ENCODE results near the gene STX10. TPM values are rescaled to one million over a fixed set of nuclear protein-coding genes. Genes with fewer than 3 reads are reported as not detected.

STX10 gene
- total and polyA plus RNA-seq, 9 of the 15 experiments (the other 6 are each of a cell fraction or from before 2014, with no cell fraction given): 0.51 to 66.3 (median 31.0) TPM

- TF ChIP-seq HMBOX1 (IDR thresholded peaks at IDR 0.05): no peak
- no peak for TF ChIP-seq NEUROD1 (IDR thresholded peaks at IDR 0.05; ENCODE audit: borderline replicate concordance, low read depth, low read length, partially characterized antibody)
- TF ChIP-seq MAFG (tag; conservative IDR thresholded peaks at IDR 0.05): no peak
- no peak for TF ChIP-seq CREB3 (tag; conservative IDR thresholded peaks at IDR 0.05; ENCODE audit: low read depth)
- TF ChIP-seq RUNX1 (IDR thresholded peaks at IDR 0.05; ENCODE audit: low read depth): no peak
- no peak for TF ChIP-seq IRF2 (CRISPR knock-in tag; IDR thresholded peaks at IDR 0.05)
- no peak; the same call in 1 of the 2 replicates for TF ChIP-seq AFF4 (CRISPR knock-in tag; IDR thresholded peaks at IDR 0.05)
- no peak; a peak in 1 of 4 replicates for TF ChIP-seq ZMIZ1 (IDR thresholded peaks at IDR 0.05; ENCODE audit: low read depth in 2 of 2, low read length in 2 of 2)
- TF ChIP-seq POLR2B (IDR thresholded peaks at IDR 0.05; ENCODE audit: low read depth, partially characterized antibody): peak; percentile 73
- TF ChIP-seq UBTF (IDR thresholded peaks at IDR 0.05; ENCODE audit: borderline replicate concordance in 1 of 2, low read depth in 2 of 2, low read length in 2 of 2): no peak
- no peak for TF ChIP-seq POU5F1 (IDR thresholded peaks at IDR 0.05; ENCODE audit: borderline replicate concordance, low read depth, low read length, partially characterized antibody)
- no peak for TF ChIP-seq ZC3H4 (CRISPR knock-in tag; IDR thresholded peaks at IDR 0.05; ENCODE audit: borderline replicate concordance)
- no peak for TF ChIP-seq POLR3A (IDR thresholded peaks at IDR 0.05; ENCODE audit: borderline replicate concordance, extremely low read depth, insufficient read depth, insufficient read length)
These were observed 5.5 kb upstream of the STX10 start (continued) for GRCh38 chr19:13155472-13156359.

Measured in K562 (cell line).